PC-3 (cell line): Measurements from ENCODE around the gene DQX1.

Experiments
- EZH2 ChIP-seq: fragments of 300-600 bp; sonication (generic); IDR thresholded peaks from one replicate; pipeline ENCODE4 v1.6.1; 2017; ENCODE audit warnings: antibody characterized with exemption, mild to moderate bottlenecking, low read length; ENCODE audit not compliant: unreplicated experiment
- EZH2phosphoT487 ChIP-seq: fragments of 300-600 bp; sonication (generic); IDR thresholded peaks from 2 replicates; pipeline ENCODE4 v1.6.1; 2018; ENCODE audit warnings: mild to moderate bottlenecking, antibody characterized with exemption, low read length, borderline replicate concordance
- TF ChIP-seq, protein P1 (sequence below): fragments of 300-600 bp; sonication (generic); conservative IDR thresholded peaks from 2 replicates; pipeline ENCODE4 v1.5.1; 2017; ENCODE audit warnings: antibody characterized with exemption, low read depth, mild to moderate bottlenecking, low read length

DNA sequence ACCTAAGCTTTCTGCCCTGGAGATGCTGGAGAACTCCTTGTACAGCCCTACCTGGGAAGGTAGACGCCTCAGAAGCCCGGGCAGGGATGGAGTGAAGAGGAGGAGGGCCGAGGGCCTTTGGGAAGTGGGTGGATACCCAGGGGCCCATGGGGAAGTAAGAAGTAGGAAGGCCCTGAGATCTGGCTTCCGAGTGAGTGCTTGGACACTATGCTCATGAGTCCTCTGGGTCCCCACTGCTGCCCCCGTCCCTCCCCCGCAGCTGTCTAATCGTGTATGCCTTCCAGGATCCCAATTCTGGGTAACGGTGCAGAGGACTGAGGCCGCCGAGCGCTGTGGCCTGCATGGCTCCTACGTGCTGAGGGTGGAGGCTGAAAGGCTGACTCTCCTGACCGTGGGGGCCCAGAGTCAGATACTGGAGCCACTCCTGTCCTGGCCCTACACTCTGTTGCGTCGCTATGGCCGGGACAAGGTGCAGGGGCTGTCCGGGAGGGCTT is 29.6 kb upstream of the DQX1 start:
- TF ChIP-seq, protein P1, sequence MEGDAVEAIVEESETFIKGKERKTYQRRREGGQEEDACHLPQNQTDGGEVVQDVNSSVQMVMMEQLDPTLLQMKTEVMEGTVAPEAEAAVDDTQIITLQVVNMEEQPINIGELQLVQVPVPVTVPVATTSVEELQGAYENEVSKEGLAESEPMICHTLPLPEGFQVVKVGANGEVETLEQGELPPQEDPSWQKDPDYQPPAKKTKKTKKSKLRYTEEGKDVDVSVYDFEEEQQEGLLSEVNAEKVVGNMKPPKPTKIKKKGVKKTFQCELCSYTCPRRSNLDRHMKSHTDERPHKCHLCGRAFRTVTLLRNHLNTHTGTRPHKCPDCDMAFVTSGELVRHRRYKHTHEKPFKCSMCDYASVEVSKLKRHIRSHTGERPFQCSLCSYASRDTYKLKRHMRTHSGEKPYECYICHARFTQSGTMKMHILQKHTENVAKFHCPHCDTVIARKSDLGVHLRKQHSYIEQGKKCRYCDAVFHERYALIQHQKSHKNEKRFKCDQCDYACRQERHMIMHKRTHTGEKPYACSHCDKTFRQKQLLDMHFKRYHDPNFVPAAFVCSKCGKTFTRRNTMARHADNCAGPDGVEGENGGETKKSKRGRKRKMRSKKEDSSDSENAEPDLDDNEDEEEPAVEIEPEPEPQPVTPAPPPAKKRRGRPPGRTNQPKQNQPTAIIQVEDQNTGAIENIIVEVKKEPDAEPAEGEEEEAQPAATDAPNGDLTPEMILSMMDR, result no peak
- TF ChIP-seq EZH2 (no peak), EZH2phosphoT487 (no peak)
